NB4 (cell line): ENCODE results near the gene VPS26C.
"Not testable (repeated sequence)": the region's sequence is repeated elsewhere in the genome, so short reads cannot be mapped to it uniquely, and the experiment has no call there.

Experiments used
- DNase-seq: peaks from one replicate; pipeline ENCODE4 v3.0.0; 2010; ENCODE audit warnings: low read depth
- H3K4me3 ChIP-seq: one replicate; pipeline ENCODE4 v1.5.1; 2011; ENCODE audit warnings: mild to moderate bottlenecking, low read depth, low read length, moderate library complexity
- MYC ChIP-seq: IDR thresholded peaks from 2 replicates; pipeline ENCODE4 v1.6.1; 2011; ENCODE audit warnings: low read depth, low read length
- POLR2A ChIP-seq: IDR thresholded peaks from 2 replicates; pipeline ENCODE4 v1.6.1; 2011; ENCODE audit warnings: mild to moderate bottlenecking; ENCODE audit not compliant: insufficient read length; ENCODE audit errors: extremely low read depth
- TF ChIP-seq, protein P1 (sequence below): IDR thresholded peaks from 2 replicates; pipeline ENCODE4 v1.6.1; 2011; ENCODE audit warnings: low read depth, low read length
- TF ChIP-seq, protein P2 (sequence below): IDR thresholded peaks from one replicate; pipeline ENCODE4 v1.5.1; 2012; ENCODE audit warnings: low read depth, low read length

The VPS26C gene

DNA sequence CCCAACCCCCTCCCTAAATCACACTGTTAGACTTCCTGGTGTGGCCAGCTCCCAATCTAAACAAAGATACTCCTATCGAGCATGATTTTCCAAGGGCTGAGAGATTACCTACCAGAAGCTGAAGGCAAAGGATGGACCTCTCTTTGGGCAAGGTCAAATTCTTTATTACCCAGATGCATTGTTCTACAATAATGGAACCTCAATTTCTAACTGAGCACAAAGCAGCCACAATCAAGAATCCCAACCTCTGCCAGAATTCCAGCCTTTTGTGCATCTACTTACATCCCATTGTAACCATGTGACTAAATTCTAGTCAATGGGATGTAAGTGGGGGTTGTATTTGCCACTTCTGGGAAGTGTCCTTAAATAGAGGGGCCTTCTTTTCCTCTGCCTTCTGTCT lies 24.9 kb upstream of the VPS26C start:
- H3K4me3 ChIP-seq = no peak overlapping the region
- TF ChIP-seq POLR2A = no peak
- TF ChIP-seq, protein P1, sequence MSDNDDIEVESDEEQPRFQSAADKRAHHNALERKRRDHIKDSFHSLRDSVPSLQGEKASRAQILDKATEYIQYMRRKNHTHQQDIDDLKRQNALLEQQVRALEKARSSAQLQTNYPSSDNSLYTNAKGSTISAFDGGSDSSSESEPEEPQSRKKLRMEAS = no peak
- DNase-seq = no peak

DNA sequence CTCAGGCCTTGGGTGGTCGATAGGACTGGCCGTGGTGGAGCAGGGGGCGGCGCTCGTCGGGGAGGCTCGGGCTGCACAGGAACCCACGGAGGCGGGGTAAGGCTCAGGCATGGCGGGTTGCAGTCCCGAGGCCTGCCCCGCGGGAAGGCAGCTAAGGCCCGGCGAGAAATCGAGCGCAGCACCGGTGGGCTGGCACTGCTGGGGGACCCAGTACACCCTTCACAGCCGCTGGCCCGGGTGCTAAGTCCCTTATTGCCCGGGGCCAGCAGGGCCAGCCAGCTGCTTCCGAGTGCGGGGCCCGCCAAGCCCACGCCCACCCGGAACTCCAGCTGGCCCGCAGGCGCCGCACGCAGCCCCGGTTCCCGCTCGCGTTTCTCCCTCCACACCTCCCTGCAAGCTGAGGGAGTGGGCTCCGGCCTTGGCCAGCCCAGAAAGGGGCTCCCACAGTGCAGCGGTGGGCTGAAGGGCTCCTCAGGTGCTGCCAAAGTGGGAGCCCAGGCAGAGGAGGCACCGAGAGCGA lies 16.1 kb upstream of the VPS26C start:
- not testable (repeated sequence) for H3K4me3 ChIP-seq, DNase-seq

DNA sequence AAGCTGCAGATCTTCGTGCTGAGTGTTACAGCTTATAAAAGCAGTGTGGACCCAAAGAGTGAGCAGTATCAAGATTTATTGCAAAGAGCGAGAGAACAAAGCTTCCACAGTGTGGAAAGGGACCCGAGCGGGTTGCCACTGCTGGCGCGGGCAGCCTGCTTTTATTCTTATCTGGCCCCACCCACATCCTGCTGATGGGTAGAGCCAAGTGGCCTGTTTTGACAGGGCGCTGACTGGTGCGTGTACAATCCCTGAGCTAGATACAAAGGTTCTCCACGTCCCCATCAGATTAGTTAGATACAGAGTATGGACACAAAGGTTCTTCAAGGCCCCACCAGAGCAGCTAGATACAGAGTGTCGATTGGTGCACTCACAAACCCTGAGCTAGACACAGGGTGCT lies 15.5 kb upstream of the VPS26C start:
- DNase-seq, H3K4me3 ChIP-seq: not testable (repeated sequence)

DNA sequence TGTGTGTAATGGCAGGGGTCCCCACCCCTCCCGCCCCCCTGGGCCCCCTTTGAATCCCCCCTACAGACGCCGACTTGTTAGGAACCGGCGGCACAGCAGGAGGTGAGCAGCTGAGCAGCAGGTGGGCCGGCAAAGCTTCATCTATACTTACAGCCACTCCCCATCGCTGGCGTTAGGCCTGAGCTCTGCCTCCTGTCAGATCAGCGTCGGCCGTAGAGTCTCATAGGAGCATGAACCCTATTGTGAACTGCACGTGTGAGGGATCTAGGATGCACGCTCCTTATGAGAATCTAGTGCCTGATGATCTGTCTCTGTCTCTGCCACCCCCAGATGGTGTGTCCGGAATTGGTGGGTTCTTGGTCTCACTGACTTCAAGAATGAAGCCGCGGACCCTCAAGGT lies 14.9 kb upstream of the VPS26C start:
- no peak for DNase-seq

DNA sequence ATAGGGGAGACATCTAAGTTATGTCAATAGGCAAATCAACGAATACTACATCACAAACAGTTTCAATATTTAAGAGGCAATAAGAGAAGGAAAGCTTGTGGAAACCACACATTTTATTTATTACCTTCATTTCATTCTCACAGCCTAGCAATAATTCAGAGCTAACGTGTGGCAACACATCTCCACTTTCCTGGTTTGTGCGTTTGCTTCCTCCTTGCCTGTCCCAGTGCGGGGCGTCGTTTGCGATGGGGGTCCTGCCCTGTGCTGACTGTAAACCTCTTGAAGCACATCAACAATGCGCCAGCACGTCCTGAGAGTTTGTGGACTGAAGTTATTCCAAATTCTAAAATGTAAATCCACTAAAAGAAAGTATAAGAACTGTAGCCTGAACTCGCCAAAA lies 14.4 kb upstream of the VPS26C start:
- no peak overlapping the region for H3K4me3 ChIP-seq
- TF ChIP-seq, protein P1 = no peak
- TF ChIP-seq POLR2A = no peak
- TF ChIP-seq MYC = no peak

More for the DNA sequence above, 14.9 kb upstream of the VPS26C start:
- H3K4me3 ChIP-seq = no peak overlapping the region
- TF ChIP-seq, protein P1 = no peak
- TF ChIP-seq MYC = no peak
- TF ChIP-seq, protein P2, sequence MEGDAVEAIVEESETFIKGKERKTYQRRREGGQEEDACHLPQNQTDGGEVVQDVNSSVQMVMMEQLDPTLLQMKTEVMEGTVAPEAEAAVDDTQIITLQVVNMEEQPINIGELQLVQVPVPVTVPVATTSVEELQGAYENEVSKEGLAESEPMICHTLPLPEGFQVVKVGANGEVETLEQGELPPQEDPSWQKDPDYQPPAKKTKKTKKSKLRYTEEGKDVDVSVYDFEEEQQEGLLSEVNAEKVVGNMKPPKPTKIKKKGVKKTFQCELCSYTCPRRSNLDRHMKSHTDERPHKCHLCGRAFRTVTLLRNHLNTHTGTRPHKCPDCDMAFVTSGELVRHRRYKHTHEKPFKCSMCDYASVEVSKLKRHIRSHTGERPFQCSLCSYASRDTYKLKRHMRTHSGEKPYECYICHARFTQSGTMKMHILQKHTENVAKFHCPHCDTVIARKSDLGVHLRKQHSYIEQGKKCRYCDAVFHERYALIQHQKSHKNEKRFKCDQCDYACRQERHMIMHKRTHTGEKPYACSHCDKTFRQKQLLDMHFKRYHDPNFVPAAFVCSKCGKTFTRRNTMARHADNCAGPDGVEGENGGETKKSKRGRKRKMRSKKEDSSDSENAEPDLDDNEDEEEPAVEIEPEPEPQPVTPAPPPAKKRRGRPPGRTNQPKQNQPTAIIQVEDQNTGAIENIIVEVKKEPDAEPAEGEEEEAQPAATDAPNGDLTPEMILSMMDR = no peak

DNA sequence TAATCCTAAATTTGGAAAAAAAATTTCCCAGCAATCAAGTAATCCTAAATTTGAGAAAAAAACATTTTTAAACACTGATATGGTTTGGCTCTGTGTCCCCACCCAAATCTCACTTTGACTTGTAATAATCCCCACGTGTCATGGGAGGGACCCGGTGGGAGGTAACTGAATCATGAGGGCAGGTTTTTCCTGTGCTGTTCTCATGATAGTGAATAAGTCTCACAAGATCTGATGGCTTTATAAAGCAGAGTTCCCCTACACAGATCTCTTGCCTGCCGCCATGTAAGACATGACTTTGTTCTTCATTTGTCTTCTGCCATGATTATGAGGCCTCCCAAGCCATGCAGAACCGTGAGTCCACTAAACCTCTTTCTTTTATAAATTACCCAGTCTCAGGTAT lies 12.1 kb upstream of the VPS26C start:
- H3K4me3 ChIP-seq, DNase-seq: not testable (repeated sequence)

More for the DNA sequence above, 14.4 kb upstream of the VPS26C start:
- DNase-seq = no peak

DNA sequence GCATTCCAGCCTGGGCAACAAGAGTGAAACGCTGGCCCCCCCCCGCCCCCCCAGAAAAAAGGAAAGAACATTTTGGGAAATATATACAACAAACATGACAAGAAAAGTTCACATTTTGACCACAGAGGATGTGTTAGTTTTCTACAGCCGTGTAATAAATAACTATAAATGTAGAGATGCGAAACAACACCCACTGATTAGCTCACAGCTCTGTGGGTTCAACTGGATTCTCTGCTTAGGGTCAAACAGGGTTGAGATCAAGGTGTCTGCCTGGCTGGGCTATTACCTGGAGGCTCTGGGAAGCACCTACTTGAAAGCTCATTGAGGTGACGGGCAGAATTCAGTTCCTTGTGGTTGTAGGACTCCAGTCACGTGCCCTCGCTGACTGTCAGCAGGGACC lies 11.1 kb upstream of the VPS26C start:
- DNase-seq = no peak
- TF ChIP-seq MYC (no peak), POLR2A (no peak)
- TF ChIP-seq, protein P1 = no peak
- TF ChIP-seq, protein P2 = no peak
- no peak overlapping the region for H3K4me3 ChIP-seq

DNA sequence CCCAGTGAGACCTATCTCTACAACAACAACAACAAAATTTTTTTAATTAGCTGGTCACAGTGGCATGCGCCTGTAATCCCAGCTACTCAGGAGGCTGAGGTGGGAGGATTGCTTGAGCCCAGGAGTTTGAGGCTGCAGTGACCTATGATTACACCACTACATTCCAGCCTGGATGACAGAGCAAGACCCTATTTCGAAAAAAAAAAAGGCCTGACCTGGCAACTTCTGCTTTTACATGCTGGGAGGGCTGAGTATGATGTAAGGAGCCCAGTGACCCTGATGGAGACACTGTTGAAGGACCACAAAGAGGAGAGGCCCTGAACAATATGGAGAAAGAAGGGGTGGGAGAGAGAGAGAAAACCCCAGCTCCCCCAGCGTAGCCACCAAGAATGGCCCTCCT lies 9.2 kb upstream of the VPS26C start:
- H3K4me3 ChIP-seq = no peak overlapping the region
- TF ChIP-seq POLR2A = no peak
- TF ChIP-seq, protein P2 = no peak
- TF ChIP-seq MYC = no peak
- TF ChIP-seq, protein P1 = peak; percentile 16; the same call in 1 of the 2 replicates
- peak; percentile 83 for DNase-seq
